Activated CD4-positive, CD25-positive, alpha-beta regulatory T cell treated with anti-CD3 and anti-CD28 coated beads, Interleukin-2, amount 50 U/mL, for 16 hours (primary cell): ENCODE results near the gene PSMB1.

Experiments
- DNase-seq: peaks from one replicate; pipeline ENCODE4 v3.0.0-alpha.2; 2020; ENCODE audit warnings: low read depth, low spot score

PSMB1 gene

GRCh38 chr6:170552765-170553533 lies at the start of gene PSMB1:
PSMB1 (minus strand) TSS chr6:170553307; CDS start chr6:170553242, 65 bp downstream.
- peak; percentile 71 for DNase-seq

DNA sequence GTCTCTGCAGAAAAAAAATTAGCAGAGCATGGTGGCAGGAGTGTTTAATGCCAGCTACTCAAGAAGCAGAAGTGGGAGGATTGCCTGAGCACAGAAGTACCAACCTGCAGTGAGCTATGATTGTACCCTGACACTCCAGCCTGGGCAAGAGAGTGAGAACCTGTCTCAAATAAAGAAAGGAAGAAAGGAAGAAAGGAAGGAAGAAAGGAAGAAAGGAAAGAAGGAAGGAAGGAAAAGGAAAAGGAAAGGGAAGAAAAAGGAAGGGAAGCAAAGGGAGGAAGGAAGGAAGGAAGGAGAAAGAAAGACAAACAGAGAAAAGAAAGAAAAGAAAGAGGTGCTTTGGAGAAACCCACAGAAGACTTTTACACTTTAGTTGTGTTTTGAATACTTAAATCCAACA lies 44.2 kb upstream of the PSMB1 start:
- no peak for DNase-seq

- no peak for DNase-seq
These were observed 43.3 kb upstream of the PSMB1 start for GRCh38 chr6:170596426-170596825.

GRCh38 chr6:170590725-170591124 lies 37.6 kb upstream of the PSMB1 start:
- DNase-seq = no peak

DNA sequence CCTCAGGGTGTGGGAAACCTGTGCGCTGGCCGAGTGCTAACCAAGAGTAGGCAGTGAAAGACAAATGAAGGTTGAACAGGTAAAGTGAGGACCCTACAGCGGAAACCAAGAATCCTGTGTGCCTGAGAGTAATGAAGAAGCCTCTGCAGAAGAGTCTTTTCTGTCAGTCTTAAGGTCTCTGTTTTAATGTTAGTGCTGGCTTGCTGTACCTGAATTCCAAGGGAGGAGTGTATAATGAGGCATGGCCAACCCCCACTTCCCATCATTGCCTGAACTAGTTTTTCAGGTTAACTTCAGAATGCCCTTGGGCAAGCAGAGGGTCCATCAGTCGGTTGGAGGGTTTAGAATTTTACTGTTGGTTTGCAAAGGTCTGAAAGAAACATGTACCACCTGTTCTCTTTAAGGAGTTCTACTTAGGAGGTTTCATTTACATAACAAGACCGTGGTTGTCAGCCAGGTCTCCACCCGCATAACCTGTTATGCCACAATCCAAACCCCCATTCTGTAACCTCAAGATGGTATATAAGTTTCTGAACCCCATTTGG lies 31.9 kb upstream of the PSMB1 start:
- no peak for DNase-seq

DNA sequence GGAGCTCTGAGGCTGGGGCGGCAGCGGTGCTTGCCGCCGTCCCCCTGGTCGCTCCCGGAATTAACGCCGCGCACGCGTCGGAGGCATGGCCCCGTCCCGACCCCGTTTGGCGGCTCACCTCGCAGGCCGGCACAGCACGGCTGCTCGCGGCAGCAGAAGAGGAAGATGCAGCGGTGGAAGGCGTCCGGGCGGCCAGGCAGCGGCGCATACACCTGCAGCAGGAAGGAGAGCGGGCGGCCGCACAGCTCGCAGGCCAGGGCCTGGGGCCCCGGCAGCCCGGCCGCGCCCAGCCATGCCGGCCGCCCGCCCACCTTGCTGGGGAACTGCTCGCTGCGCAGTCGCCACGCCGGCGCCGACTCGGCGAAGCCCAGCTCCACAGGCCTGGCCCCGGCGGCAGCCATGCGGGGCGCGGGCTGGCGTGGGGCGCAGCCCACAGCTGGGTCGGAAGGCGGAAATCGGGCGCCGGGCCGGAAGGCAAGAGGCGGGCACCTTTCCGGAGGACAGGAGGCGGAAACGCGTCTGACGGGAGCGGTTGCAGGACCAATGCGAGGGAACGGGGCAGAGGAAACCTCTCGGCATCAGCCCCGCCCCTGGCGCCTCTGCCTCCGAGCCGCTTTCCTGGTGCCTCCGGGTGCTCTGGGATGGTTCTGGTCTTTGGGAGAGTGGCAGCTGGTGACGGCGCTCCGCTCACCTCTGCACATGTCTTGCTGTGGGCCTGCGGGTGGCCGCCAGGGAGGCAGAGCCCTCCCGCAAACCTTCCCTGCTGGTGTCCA lies 31.3 kb upstream of the PSMB1 start, which contains the start of gene PDCD2:
TSS of gene PDCD2 (minus strand) at position 457 of the 773 bp plus-strand sequence. CDS start at position 401, 56 bp downstream.
- DNase-seq = peak; percentile 87

DNA sequence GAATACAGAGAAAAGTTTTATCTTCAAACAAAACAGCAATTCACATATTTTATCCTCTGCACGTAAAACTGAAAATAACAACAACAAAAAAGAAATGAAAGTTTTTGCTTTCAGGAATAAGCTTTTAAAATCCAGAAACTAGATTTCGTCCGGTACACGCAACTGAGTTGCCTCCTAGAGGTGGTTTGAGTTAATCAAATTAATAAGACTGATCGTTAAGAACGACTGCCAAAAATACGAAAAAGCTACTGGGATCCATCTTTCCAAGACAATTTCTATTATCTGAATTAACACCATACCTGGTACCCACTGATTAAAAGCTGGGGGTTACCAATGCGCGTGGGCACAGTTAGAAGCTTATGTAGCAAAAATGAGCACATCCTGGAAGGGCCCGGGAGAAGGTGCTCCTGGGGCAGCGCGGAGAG lies 30.7 kb upstream of the PSMB1 start:
- DNase-seq = no peak

- DNase-seq = no peak
These were observed 25.8 kb upstream of the PSMB1 start for GRCh38 chr6:170578909-170579308.

DNA sequence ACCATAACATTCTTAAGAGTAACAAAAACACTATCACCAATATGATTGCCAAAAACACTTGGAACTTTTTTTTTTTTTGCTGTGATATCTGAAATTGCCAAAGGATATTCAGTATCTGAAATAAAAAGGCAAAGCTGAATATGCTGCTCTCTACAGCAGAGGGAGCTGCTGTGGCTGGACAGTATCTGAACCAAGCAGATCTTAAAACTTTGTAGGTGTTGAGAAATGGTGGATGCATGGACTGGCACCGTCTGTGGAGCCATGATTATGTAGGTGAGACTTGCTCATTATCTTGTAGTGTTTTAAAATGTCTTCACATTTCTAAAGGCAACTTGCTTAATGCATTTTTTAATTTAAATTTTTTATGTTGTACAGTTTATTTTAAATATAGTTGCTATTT lies 22.1 kb upstream of the PSMB1 start:
- no peak for DNase-seq

DNA sequence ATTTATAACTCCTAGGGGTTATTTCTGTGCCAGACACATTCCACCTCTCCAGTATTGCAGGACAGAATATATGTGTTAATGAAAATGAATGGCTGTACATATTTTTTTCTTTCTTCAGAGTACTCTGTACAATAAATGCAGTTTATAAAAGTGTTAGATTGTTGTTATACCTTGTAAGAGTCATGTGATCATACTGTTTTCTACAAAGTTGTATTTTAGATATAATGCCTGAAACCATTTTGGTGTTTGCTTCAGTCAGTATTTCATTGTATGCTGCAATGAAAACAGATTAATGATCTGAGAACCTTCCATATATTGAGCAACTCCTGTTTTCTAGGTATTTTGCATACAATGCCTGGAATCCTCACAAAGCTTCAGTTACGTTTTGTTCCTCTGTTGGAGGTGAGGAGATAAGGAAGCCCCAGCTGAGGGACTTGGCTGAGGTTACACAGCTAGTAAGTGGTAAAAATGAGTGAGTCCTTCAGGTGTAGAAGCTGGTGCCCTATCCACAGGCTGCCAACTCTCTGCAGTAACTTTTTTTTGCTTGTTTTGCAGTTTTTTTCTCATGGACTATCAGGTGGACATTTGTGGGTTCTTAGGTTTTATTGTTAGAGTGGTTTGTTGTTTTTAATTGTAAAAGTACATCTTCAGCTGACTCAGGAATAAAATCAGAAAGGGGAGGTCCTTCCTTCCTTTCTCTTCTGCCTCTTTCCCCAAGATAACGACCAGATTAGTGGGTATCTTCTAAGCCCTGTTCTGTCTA lies 19.8 kb upstream of the PSMB1 start:
- no peak for DNase-seq

- DNase-seq = no peak
These were observed 11.9 kb upstream of the PSMB1 start for GRCh38 chr6:170564936-170565530.

DNA sequence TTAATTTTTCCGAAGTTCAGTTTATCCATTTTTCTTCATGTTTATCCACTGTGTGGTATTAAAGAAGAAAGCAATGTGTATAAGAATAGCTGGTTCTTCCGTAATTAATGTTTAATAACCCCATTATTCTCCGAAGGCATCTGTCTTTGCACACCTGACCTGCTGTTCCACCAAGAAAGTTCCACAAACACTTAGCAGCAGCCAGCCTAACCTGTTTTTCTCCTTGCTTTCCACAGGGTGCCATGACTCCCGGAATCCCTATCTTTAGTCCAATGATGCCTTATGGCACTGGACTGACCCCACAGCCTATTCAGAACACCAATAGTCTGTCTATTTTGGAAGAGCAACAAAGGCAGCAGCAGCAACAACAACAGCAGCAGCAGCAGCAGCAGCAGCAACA lies 8.4 kb upstream of the PSMB1 start:
- DNase-seq = no peak

- DNase-seq = no peak
These were observed 2.2 kb upstream of the PSMB1 start for GRCh38 chr6:170555305-170555704.

- DNase-seq = no peak
These were observed 1.7 kb upstream of the PSMB1 start for GRCh38 chr6:170554796-170555137.

- peak; percentile 97 for DNase-seq
These were observed 1.1 kb upstream of the PSMB1 start, which contains the start of gene TBP for GRCh38 chr6:170554013-170554795. TBP (plus strand) TSS chr6:170554369; CDS start chr6:170557030, 2,661 bp downstream.

DNA sequence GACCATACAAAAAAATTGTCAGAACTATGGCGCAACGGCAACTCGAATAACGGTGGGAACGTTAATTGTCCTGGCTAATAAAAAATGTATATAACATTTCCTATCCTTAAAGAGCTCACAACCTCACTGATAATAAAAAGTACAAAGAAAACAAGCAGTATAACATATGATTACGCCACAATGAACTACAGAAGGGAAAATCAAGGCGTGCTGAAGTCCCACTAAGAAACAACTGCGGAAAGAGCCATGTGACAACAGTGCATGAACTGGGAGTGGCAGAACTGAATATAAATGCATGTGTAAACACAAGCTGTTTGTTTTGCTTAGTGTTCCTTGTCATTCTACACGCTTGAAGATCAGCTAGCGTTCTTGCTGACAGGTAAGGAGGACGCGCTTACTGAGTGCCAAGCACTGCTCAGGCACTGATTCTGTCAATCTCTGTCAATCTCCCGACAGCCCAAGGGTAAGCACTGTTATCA lies 466 bp upstream of the PSMB1 start:
- no peak for DNase-seq

DNA sequence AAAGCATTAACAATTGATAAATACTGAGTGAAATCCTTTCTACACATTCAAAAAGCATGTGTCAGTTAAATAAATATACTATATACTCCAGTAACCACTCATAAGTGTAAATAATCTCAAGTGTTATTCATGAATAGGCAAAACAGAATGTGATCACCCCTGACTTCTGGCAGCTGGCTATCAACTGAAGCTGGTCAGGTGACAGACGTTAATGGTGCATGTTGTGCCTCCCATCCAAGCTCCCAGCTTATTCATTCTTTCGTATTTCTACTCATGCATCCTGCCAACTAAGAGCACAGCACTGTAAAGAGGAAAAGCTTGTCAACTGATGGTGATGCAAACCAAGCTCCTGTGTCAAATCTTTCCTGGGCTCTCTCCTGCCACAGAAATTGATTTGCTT lies 7.7 kb downstream of the PSMB1 start:
- DNase-seq = no peak

DNA sequence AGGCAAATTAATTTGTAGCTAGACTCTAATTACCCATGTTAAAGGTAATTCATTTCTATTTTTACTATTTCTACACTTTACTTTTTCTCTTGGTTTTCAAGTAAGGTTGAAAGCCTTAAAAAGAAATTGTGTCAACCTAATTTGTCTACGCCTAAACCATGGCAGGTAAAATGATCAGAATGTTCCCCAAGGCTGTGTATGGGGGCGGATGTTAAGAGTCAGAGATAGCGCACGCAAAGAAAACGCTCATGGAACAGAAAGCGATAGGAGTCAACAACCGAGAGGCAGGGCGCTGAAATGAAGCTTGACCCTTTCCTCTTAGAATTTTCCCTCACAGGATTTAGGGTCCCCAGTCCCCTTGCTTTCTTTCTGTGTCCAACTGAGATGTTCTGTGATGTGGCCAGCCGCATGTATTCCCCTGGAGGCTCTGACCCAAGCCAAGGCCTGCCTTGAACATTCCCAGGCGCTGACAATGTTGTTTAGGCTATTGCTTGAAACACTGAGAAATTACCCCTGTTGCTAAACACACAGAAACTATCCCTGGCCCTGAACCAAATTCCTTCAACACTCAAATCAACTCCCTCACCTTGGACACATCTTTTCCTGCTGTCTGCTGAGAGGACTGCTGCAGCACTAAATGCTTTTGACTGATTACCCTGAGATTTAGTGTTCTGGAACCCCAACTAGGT lies 10.9 kb downstream of the PSMB1 start:
- no peak for DNase-seq

DNA sequence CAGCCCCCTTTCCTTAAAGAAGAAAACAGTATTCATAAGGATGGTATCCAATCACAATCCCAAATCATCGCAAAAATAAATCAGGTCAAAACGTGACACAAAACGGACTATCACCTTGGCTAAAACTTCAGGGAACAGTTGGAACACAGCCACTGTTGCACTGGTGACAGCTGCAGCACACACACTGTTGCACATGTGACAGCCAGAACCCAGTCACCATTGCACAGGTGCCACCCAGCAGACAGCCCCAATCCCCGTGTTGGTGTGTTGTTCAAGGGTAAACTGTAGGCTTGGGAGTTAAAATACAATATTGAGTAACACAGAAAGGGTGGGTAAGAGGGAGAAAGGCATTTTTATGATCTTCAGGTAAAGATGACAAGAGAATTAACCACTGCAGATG lies 15.8 kb downstream of the PSMB1 start:
- no peak for DNase-seq

DNA sequence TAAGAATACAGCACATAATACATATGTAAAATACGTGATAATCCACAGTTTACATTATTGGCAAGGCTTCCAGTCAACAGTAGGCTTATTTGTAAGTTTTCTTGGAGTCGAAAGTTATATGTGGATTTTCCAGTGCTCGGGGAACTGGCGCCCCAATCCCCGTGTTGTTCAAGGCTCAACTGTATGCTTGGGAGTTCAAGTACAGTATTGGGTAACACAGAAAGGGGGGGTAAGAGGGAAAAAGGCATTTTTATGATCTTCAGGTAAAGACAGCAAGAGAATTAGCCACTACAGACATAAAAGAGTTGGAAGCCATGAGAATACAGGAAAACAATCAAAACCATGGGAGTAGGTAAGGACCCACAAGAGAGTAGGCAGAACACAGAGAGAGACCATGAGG lies 16.4 kb downstream of the PSMB1 start:
- no peak for DNase-seq
